C4-2B (cell line): ENCODE data around the gene GIMD1.

Experiments
- CTCF ChIP-seq: fragments of 450-650 bp; conservative IDR thresholded peaks from 2 replicates; pipeline ENCODE4 v1.5.1; 2017; ENCODE audit warnings: mild to moderate bottlenecking
- ZFX ChIP-seq: fragments of 450-650 bp; IDR thresholded peaks from 2 replicates; pipeline ENCODE4 v1.6.1; 2017

- TF ChIP-seq CTCF (no peak), ZFX (no peak)
Observed at GRCh38 chr4:106338671-106339070, 29.9 kb downstream of the GIMD1 start.
